ENCODE data around the gene SLC8A2.
"Not testable (repeated sequence)": the region's sequence is repeated elsewhere in the genome, so short reads cannot be mapped to it uniquely, and the experiment has no call there.

DNA sequence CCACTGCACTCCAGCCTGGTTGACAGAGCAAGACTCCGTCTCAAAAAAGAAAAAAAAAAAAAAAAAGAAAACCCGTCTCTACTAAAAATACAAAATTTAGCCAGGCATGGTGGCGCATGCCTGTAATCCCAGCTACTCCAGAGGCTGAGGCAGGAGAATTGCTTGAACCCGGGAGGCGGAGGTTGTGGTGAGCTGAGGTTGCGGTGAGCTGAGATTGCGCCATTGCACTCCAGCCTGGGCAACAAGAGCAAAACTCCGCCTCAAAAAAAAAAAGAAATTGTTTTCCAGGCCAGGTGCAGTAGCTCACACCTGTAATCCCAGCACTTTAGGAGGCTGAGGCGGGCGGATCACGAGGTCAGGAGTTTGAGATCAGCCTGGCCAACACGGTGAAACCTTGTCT lies 85.1 kb downstream of the SLC8A2 start:
- TF ChIP-seq, protein P1, sequence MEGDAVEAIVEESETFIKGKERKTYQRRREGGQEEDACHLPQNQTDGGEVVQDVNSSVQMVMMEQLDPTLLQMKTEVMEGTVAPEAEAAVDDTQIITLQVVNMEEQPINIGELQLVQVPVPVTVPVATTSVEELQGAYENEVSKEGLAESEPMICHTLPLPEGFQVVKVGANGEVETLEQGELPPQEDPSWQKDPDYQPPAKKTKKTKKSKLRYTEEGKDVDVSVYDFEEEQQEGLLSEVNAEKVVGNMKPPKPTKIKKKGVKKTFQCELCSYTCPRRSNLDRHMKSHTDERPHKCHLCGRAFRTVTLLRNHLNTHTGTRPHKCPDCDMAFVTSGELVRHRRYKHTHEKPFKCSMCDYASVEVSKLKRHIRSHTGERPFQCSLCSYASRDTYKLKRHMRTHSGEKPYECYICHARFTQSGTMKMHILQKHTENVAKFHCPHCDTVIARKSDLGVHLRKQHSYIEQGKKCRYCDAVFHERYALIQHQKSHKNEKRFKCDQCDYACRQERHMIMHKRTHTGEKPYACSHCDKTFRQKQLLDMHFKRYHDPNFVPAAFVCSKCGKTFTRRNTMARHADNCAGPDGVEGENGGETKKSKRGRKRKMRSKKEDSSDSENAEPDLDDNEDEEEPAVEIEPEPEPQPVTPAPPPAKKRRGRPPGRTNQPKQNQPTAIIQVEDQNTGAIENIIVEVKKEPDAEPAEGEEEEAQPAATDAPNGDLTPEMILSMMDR (IDR thresholded peaks at IDR 0.05; ENCODE audit: poor library complexity, severe bottlenecking), result not testable (repeated sequence)
- not testable (repeated sequence) for TF ChIP-seq SMC3 (conservative IDR thresholded peaks at IDR 0.05; ENCODE audit: poor library complexity); EZH2 (IDR thresholded peaks at IDR 0.05; ENCODE audit: borderline replicate concordance, insufficient read depth, low read length, poor library complexity, severe bottlenecking); RAD21 (conservative IDR thresholded peaks at IDR 0.05); MXI1 (conservative IDR thresholded peaks at IDR 0.05; ENCODE audit: poor library complexity, severe bottlenecking); EP300 (conservative IDR thresholded peaks at IDR 0.05; ENCODE audit: poor library complexity, severe bottlenecking); POLR2AphosphoS5 (IDR thresholded peaks at IDR 0.05); TAF1 (IDR thresholded peaks at IDR 0.05; ENCODE audit: low read depth)
- TF ChIP-seq, protein P2, sequence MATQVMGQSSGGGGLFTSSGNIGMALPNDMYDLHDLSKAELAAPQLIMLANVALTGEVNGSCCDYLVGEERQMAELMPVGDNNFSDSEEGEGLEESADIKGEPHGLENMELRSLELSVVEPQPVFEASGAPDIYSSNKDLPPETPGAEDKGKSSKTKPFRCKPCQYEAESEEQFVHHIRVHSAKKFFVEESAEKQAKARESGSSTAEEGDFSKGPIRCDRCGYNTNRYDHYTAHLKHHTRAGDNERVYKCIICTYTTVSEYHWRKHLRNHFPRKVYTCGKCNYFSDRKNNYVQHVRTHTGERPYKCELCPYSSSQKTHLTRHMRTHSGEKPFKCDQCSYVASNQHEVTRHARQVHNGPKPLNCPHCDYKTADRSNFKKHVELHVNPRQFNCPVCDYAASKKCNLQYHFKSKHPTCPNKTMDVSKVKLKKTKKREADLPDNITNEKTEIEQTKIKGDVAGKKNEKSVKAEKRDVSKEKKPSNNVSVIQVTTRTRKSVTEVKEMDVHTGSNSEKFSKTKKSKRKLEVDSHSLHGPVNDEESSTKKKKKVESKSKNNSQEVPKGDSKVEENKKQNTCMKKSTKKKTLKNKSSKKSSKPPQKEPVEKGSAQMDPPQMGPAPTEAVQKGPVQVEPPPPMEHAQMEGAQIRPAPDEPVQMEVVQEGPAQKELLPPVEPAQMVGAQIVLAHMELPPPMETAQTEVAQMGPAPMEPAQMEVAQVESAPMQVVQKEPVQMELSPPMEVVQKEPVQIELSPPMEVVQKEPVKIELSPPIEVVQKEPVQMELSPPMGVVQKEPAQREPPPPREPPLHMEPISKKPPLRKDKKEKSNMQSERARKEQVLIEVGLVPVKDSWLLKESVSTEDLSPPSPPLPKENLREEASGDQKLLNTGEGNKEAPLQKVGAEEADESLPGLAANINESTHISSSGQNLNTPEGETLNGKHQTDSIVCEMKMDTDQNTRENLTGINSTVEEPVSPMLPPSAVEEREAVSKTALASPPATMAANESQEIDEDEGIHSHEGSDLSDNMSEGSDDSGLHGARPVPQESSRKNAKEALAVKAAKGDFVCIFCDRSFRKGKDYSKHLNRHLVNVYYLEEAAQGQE (IDR thresholded peaks at IDR 0.05; ENCODE audit: borderline replicate concordance), result not testable (repeated sequence)
